Progenitor cell of endocrine pancreas (in vitro differentiated cells): ENCODE measurements around the gene TWSG1. TPM values are rescaled to one million over a fixed set of nuclear protein-coding genes. Genes with fewer than 3 reads are reported as not detected.

Experiments used
- DNase-seq: peaks from one replicate; pipeline ENCODE4 v3.0.0; 2021; ENCODE audit warnings: low spot score; ENCODE audit not compliant: unreplicated experiment
- H3K27ac Mint-ChIP-seq: 2 replicates; pipeline ENCODE4 v1.8.0; 2021; ENCODE audit warnings: mild to moderate bottlenecking, moderate library complexity, mixed read lengths
- H3K27me3 Mint-ChIP-seq: 2 replicates; pipeline ENCODE4 v1.8.0; 2021; ENCODE audit warnings: mixed read lengths
- H3K36me3 Mint-ChIP-seq: 2 replicates; pipeline ENCODE4 v1.8.0; 2022; ENCODE audit warnings: mixed read lengths; ENCODE audit not compliant: insufficient read depth
- H3K4me1 Mint-ChIP-seq: 2 replicates; pipeline ENCODE4 v1.8.0; 2021; ENCODE audit warnings: low read depth, mixed read lengths
- H3K4me3 Mint-ChIP-seq: 2 replicates; pipeline ENCODE4 v1.8.0; 2021; ENCODE audit warnings: low read depth, mild to moderate bottlenecking, moderate library complexity, mixed read lengths
- H3K9me3 Mint-ChIP-seq: 2 replicates; pipeline ENCODE4 v1.8.0; 2021; ENCODE audit warnings: low read depth, mixed read lengths
- CTCF ChIP-seq: fragments of 200-600 bp; sonication (generic); IDR thresholded peaks from one replicate; pipeline ENCODE4 v1.5.0; 2021; ENCODE audit warnings: antibody characterized with exemption, mild to moderate bottlenecking; ENCODE audit not compliant: unreplicated experiment
- total RNA-seq: library from RNA; stranded (reverse); gene quantifications from 2 replicates; pipeline ENCODE4 v1.2.1, GENCODE V29; 2021

Gene TWSG1
- total RNA-seq, 1 donor from 2014 or later = 38.1 TPM

DNA sequence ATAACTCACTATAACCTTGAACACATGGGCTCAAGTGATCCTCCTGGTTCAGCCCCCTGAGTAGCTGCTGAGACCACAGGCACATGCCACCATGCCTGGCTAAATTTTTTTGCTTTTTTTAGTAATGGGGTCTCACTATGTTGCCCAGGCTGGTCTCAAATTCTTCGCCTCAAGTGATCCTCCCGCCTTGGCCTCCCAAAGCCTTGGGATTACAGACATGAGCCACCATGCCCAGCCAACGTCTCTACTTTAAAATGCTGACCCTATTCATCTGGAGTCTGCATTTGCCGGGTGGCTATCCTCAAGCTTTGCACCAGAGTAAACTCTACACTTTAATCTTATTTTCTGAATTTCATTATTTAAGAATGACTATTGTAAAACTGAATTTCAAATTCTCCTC lies 103.1 kb downstream of the TWSG1 start:
- H3K9me3 Mint-ChIP-seq = peaks cover 3% of the 10 kb centered on the region
- no peaks in the 10 kb centered on the region for H3K4me1 Mint-ChIP-seq
- TF ChIP-seq CTCF = no peak
- no peak overlapping the region for H3K27ac Mint-ChIP-seq
- H3K4me3 Mint-ChIP-seq = no peak overlapping the region
- H3K36me3 Mint-ChIP-seq = no peaks in the 10 kb centered on the region
- DNase-seq = no peak
- H3K27me3 Mint-ChIP-seq = no peaks in the 10 kb centered on the region

DNA sequence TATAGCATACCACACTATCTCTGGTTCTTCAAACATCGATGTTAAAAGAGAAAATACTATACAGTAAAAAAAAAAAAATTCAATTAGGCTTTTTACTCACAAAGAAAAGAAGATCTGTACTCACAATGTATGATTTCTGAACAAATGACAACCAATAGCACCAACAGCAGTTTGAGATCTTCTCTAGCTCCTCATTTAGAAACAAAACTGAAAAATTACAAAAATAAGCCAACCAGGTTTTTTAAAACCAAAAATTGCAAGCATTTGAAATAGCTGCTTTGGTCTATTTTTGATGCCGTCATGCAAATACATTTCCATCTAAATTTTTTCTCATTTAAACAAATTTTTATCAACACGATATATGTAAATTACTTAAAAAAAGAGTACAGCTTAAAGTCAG lies 106.5 kb downstream of the TWSG1 start:
- H3K4me3 Mint-ChIP-seq = no peak overlapping the region
- no peaks in the 10 kb centered on the region for H3K9me3 Mint-ChIP-seq
- H3K27ac Mint-ChIP-seq = no peak overlapping the region
- DNase-seq = no peak
- no peaks in the 10 kb centered on the region for H3K4me1 Mint-ChIP-seq
- H3K36me3 Mint-ChIP-seq = no peaks in the 10 kb centered on the region
- no peak for TF ChIP-seq CTCF
- H3K27me3 Mint-ChIP-seq = no peaks in the 10 kb centered on the region

- no peaks in the 10 kb centered on the region for H3K4me1 Mint-ChIP-seq
These were observed 110.0 kb downstream of the TWSG1 start for GRCh38 chr18:9444549-9444948.

GRCh38 chr18:9446839-9447238 lies 112.3 kb downstream of the TWSG1 start:
- DNase-seq = no peak
- peaks cover 1% of the 10 kb centered on the region for H3K36me3 Mint-ChIP-seq
- H3K27me3 Mint-ChIP-seq = no peaks in the 10 kb centered on the region
- H3K9me3 Mint-ChIP-seq = peaks cover 9% of the 10 kb centered on the region
- no peaks in the 10 kb centered on the region for H3K4me1 Mint-ChIP-seq
- no peak overlapping the region for H3K27ac Mint-ChIP-seq
- H3K4me3 Mint-ChIP-seq = no peak overlapping the region
- no peak for TF ChIP-seq CTCF

More at GRCh38 chr18:9444549-9444948, 110.0 kb downstream of the TWSG1 start:
- H3K4me3 Mint-ChIP-seq = no peak overlapping the region
- H3K9me3 Mint-ChIP-seq = peaks cover 9% of the 10 kb centered on the region
- H3K36me3 Mint-ChIP-seq = peaks cover 1% of the 10 kb centered on the region
- no peak overlapping the region for H3K27ac Mint-ChIP-seq
- no peaks in the 10 kb centered on the region for H3K27me3 Mint-ChIP-seq
- DNase-seq = no peak
- TF ChIP-seq CTCF = no peak

DNA sequence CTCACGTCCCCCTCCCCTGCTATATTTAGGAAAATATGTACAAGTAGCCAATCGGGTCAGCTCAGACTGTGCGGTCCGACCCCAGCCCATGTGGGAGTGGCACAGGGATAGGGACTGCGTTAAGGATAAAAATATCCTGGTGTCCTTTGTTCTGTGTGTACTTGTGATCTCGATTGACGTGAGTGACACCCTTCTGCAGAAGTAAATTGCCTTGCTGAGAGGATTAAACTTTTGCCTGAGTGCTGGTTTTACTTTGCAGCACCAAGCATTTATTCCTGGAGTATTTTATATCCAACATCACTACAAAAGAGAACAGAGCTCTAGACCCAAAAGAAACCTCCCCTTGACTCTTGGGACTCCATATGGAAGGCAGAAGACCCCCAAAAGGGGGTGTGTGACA lies 112.8 kb downstream of the TWSG1 start:
- no peak overlapping the region for H3K4me3 Mint-ChIP-seq
- H3K4me1 Mint-ChIP-seq = no peaks in the 10 kb centered on the region
- no peak overlapping the region for H3K27ac Mint-ChIP-seq
- no peak for DNase-seq
- peaks cover 1% of the 10 kb centered on the region for H3K36me3 Mint-ChIP-seq
- peaks cover 9% of the 10 kb centered on the region for H3K9me3 Mint-ChIP-seq
- H3K27me3 Mint-ChIP-seq = no peaks in the 10 kb centered on the region
- TF ChIP-seq CTCF = no peak
